HG03520 (cell line): ENCODE data around the gene RBM44.
"Not testable (repeated sequence)": the region's sequence is repeated elsewhere in the genome, so short reads cannot be mapped to it uniquely, and the experiment has no call there.

Experiments used
- ATAC-seq: cut with Tn5 transposase; IDR thresholded peaks from one replicate; pipeline ENCODE4 v1.9.1; 2021; ENCODE audit warnings: mild to moderate bottlenecking, moderate library complexity; ENCODE audit not compliant: unreplicated experiment

The RBM44 gene

DNA sequence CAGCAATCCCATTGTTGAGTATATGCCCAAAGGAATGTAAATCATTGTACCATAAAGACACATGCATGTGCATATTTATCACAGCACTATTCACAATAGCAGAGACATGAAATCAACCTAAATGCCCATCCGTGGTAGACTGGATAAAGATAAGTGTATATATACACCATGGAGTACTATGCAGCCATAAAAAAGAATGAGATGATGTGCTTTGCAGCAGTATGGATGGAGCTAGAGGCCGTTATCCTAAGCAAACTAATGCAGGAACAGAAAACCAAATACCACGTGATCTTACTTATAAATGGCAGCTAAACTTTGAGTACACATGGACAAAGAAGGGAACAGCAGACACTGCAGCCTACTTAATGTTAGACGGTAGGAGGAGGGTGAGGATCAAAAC, 42.5 kb downstream of the RBM44 start:
- no peak for ATAC-seq

DNA sequence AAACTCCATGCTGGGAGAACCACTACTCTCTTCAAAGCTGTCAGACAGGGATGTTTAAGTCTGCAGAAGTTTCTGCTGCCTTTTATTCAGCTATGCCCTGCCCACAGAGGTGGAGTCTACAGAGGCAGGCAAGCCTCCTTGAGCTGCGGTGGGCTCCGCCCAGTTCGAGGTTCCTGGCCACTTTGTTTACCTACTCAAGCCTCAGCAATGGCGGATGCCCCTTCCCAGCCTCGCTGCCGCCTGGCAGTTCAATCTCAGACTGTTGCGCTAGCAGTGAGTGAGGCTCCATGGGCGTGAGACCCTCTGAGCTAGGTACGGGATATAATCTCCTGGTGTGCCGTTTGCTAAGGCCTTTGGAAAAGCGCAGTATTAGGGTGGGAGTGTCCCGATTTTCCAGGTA, 50.4 kb downstream of the RBM44 start:
- not testable (repeated sequence) for ATAC-seq

DNA sequence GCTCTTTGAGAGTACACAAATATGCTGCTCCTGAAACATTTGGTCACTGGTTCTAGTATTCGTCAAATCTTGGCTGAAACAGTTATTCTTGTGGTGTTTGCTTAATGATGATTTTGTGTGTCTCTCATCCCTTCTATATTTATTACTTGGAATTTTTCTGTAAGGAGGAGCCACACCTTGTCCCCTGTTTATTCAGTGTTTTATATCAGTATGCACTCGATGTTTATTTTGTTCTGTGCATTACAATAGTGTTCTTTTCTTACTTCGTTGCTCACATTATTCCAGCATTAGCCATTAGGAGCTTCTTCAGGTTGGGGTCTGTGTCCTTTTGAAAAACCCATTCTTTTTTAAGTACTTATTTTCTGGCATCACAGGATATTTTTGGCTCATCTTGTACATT, 55.7 kb downstream of the RBM44 start:
- no peak for ATAC-seq

DNA sequence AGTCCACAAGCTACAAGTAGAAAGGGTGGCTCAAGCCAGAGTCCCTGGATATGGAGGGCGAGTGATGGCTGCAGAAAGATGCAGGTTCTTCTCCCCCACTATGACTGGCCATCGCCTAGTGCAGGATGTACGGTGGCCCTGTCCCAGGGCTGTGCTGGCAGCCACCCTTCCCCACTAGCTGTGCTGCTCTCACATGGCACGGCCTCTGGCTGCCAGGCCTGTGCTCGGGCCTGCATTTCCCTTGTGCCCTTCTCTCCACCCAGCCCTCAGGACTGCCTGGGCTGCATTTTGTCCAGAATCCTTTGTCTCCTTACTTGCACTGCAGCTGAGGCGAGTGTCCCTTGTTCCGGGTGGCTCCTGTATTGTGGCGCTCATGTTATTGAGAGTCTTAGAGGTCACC, 59.2 kb downstream of the RBM44 start:
- no peak for ATAC-seq

DNA sequence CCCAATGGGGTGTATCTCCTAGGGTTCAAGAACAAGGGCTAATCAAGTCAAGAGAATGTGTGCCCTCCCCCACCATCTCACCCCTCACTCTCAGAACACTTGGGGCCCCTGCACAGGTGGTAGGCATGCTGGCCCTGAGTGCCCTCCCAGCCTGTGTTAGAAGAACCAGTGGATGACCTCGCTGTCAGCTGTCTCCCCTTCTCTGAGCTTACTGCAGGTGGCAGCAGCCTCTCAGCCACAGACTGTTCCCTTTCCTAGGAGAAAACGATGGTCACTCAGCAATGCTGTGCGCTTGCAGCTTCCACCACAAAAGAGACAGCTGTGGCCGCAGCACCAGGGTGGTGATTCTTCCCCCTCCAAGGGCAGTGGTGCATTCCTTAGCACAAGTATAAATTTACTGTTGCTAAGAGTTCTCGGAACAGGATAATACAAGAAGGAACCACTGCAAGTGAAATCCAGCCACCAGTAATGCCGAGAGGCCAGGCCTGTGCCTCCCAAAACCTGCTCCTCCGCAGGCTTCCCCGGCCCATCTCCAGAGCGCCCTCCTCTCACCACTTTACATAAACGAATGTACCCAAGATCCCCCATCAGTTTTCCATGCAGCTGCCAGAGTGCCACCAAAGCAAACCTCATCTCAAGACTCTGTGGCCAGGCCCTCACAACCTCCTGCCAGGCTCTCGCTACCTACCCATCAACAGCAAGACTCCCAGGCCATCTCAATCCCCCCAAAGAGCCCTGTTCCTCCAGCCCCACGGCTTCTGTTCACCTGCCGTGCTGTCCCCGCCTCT, 59.9 kb downstream of the RBM44 start:
- no peak for ATAC-seq

DNA sequence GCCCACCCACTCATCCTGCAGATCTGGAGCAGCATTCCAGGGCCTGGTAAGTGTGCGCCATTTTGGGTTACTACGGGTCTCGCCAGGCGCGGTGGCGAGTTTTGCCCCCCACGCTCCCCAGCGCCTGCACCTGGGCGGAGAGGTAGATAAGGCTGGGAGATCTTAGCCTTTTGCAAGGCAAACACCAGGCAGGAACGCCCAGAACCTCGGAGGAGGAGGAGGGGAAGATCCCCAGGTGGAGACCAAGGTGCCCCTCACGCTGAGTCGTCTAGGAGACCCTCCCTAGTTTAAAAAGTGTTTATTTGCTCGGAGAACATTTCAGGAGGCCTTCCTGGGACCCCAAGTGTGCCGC, 60.5 kb downstream of the RBM44 start:
- ATAC-seq: no peak

DNA sequence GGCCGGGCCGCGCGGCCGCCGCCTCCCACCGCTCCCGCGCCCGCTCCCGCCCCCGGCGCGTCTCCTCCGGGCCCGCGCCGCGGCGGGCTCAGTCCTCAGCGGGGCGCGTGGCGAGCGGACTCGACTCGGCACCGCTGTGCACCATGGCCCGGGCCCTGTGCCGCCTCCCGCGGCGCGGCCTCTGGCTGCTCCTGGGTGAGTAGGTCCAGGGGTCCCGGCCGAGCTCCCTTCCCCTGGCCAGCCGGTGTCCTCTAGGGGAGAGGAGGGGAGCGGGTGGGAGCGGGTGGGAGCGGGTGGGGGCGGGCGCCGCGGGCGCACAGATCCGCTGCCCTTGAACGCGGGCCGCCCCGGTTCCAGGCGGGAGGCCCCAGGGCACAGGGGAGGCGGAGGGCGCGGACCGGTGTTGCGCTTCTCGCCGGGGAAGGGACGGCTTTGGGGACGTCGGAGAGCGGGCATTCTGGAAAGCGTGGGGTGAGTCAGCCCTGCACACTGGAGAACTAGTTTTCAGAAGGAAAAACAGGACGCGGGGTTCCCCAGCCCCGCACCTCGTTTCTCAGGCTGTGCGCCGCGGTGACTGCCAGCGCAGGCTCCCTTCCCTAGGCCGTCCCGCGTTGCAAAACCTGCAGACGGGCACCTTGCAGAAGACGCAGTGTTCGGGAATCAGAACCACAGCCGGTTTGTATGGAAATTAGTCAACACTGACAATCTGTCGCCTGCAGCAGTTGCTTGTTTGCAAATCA, 61.1 kb downstream of the RBM44 start, which contains the start of gene RAMP1:
Gene RAMP1, plus strand, starts transcription at position 91 of the 740 bp plus-strand sequence. Its CDS starts 53 bp downstream, at position 144.
- no peak for ATAC-seq

DNA sequence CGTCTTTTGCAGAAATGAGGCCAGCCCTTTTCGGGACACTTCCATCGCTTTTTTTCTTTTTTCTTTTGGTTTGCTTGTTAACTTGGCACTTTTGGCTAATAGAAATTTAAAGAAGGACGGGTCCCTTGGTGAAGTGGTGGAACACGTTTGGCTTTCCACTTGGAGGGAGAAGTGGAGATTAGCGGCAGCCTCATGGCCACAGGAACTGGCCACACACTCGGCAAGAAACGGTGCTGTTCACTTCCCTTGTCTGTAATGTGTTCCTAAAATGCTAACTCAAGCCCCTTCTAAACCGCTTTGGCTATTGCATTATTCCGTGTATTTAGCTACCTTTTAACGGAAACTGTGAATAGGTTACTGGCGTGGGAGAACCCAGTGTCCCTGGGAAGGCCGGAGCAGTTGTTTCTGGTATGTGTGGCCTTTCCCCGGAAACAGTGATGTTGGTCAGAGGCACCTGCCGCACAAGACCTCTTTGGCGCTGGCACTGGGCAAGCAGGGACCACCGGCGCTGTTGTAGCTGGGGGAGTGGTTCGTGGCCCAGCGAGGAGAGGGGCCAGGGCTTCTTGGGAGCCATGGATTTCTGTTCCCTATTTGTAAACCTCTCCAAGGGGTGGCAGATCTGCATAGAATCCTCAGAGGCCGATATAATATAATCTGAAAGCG, 61.8 kb downstream of the RBM44 start:
- ATAC-seq: no peak

DNA sequence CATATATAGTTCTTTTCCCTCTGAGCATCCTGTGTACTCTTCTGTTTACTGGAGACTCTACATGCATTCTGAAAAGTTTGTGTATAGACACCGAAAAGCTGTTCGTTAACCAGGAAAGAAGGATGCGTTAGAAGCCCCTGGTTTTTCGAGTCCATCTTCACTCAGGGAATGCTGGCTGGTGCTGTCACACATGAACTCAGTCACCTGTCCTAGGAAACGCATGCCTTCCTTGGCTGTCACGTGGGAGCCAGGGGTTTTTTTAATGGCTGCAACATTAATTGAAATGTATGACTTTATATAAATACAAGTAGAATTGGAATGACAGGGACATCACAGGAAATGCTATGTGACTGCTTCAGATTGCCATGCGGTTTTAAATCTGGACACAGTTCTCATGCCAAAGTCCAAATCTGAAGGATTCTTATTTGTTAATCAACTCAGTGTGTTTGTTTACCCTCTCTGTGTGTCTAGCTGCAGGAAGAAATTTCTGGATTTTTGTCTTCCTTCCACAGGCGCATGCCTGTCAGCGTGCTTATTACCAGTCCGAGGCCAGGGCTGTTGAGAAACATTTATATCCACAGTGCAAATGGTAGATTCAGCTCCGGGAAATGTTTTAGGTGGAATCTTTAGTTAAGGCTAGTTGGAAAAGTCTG, 63.4 kb downstream of the RBM44 start:
- no peak for ATAC-seq

DNA sequence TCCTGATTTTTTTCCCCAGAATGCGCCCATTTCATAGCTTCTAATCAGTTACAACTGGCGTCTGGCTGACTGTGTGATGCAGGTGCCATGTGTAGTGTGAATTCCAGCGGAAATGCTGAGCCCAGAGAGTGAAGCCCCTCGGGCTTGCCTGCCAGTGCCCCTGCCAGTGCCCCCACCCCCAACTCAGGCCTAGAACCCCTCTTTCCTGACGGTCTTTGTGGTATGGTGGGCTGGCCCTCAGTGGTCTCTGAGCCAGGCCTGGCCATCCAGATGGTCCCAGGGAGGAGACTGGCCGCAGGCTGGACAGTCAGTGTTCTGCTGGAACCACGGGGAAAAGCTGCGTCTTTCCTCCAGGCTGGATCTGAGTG, 63.9 kb downstream of the RBM44 start:
- ATAC-seq: no peak

DNA sequence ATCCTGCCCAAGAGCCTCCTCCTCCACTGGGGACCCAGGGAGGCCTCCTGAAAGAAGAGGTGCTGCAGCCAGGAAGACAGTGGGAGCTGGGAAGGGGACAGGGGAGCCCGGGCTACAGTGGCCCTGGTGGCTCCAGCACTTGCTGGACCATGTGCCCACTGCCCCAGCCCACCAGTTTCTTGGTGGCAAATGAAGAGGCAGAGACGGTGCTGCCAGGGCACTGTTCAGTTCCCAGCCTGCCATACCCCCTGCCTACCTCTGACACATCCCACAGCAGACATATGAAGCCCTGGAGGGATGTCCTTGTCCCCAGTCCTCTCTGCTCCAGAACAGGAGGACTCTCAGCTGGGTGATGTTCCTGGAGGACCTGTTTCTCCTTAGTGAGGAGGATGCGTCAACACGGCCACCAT, 64.5 kb downstream of the RBM44 start:
- ATAC-seq: no peak

DNA sequence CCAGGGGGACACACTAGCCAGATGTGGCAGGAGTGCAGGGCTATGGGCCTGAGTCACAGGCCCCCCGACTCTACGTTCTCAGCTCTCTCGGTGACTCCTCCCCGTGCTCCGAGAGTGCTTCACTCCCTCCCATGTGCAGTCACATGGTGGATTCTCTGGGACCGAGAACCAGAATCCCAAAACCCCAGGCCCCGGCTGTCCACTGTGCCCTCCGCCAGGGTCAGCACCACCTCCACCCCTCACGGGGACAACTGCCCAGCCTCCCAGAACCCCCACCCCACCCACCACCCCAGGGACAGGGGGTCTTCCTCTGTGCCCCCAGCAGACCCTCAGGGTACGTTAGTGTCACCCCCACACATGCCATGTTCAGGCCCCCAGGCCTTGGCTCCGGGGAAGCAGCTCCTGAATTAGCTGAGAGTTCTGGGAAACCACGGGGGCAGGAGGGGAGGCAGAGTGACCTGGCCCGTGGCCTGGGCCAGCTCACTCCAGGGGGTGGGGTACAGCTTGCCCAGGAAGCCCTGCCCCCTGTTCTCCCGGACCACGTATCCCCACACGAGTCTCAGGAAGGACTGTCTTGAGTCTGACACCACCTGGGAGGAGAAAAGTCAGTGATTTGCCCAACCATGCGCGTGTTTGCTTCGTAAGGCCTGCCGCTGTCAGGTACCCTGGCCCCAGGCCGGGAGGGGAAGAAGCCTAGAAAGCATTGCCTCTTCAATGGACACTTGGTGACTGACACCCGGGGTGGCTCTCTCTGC, 65.3 kb downstream of the RBM44 start:
- no peak for ATAC-seq

DNA sequence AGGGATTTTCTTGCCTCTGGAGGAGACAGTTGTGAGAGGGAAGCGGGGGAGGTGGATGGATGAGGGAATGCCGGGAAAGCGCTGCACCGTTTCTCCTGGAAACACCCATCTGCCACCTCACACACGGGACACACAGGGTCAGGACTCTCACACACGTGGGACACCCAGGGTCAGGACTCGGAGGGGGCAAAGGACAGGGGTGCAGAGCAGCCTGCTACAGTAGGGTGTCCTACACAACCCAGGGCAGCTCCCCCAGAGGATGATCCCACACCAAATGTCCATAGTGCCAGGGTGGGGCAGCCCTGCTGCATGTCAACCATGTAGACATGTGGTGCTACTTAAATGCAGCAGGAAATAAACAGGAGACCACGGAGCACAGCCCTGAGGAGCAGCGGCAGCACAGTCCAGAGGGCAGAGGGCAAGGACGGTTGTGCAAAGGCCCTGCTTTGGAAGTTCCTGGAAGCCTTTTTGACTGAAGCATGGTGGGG, 65.9 kb downstream of the RBM44 start:
- ATAC-seq: no peak

DNA sequence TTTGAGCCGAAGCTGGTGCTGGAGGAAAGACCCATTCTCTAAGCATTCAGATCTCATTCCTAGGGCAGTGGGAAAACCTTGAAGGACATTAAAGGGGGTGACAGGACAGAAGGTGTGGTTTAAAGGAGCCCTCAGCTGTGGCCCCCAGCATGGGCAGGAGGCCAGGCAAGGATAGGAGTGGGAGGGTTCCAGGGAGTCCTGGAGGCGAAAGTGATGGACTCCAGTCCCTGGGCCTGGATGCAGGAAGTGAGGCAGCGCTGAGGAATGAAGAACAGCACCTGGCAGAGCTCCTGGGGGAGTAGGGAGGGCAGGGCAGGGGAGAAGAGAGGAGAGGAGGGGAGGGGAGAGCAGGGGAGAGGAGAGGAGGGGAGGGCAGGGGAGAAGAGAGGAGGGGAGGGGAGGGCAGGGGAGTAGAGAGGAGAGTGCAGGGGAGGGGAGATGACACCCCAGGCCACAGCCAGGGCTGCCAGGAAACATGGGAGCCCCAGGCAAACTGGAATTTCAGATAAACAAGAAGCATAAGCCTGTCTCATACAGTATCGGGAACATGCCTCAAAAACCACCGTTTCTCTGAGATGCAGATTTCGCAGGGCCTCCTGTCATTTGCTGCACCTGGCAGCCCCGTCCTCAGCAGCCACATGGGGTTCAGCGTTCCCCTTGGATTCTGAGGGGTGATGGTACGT, 66.5 kb downstream of the RBM44 start:
- ATAC-seq: no peak

DNA sequence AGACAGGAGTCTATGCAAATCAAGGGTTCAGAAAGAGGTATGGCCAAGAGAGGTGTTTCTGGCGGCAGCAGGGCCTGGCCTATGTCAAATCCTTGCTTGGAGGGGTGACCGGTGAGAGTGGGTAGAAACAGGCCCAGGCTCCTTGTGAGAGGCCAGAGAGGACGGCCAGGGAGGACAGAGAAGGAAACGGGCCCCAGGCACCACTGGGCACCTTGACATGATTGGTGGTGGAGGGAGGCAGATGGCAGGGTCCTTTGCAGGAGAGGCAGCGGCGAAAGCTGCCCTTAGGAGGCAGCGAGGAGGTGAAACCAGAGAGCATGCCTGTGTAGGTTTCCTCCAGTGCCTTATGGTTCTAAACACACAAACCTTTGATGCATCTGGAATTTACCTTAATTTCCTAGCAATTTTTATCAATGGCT, 67.1 kb downstream of the RBM44 start:
- no peak for ATAC-seq

DNA sequence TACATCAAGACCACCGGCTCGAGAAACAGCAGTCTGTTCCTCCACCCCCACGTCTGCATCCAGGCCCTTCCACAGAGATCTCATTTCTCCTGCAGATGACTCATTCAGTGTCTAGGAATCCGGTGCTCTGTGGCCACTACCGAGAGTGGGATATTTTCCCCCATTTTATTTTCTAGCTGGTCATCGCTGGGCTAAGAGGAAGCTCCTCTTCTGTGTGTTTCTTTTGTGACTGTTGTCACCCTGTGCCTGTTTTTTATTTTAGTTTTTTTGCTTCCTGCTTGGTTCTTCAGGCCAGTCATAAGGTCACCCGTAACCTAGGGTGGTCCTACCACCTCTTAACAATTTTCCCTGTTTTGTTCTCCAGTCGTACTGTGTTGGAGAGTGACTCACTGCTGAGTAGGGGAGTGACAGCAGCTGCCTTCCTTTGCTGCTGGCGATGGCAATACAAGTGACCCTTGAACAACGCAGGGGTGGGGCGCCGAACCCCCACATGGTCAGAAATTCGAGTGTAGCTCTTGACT, 67.6 kb downstream of the RBM44 start:
- ATAC-seq: no peak

DNA sequence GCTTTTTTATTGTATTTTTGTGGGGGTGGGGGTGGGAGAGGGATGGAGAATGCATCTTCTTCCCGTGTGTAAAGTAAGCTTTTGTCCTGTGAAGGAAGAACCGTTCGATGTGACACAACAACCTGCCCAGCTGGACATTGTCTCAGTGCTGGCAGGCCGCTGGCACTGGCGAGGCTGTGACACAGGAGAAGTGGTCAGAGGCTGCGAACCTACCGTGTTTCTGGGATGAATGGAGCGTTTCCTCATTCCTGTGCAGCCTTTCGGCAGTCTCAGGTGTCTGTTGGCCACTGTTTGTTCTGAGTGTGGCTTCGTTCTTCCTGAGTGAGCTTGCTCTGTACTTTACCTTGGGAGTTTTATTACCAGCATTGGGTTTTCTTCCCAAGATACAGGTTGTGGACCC, 68.9 kb downstream of the RBM44 start:
- ATAC-seq: no peak

DNA sequence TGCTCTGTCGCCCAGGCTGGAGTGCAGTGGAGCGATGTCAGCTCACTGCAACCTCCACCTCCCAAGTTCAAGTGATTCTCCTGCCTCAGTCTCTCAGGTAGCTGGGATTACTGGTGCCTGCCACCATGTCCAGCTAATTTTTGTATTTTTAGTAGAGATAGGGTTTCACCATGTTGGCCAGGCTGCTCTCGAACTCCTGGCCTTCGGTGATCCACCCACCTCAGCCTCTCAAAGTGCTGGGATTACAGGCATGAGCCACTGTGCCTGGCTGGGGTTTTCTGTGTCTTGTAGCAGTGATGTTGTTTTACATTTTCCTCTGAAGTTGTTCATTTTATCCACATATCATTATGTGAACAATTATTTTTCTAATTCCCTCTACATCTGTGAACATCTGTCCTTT, 69.5 kb downstream of the RBM44 start:
- ATAC-seq: not testable (repeated sequence)

DNA sequence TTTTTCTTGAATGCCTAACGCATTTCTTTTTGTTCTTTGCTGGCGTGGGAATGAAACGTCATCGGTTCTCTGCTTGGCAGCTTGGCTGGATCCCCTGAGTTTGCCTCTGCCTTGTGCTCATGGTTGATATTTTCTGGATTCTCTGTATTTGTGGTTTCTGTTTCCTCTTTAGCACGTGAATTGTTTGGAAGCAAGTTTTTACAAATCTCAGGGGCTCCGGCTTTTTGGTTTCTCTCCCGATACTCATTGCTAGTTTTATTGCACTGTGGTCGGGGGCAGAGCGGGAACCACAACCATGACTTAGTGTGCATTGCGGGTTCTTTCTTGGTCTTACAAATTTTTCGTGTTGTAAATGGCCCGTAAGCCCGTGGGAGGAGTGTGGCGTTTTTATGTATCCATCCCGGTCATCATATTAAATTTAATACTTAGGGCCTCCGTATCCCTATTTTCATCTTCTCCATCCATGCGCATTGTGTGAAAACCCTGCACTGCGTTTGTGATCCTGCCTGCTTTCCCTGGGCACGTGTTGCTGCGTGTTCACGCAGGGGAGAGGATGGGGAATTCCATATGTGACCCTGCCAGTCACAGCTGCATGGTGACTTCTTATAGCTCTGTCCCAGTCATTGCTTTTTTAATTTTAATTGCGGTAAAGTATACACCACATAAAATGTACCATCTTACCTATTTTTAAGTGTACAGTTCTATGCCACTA, 70.2 kb downstream of the RBM44 start:
- ATAC-seq: no peak
